DMS 273 treated with DMSO at 0.1 percent for 48 hours (cell line): ENCODE results near the gene HLTF.
"Not testable (repeated sequence)": the region's sequence is repeated elsewhere in the genome, so short reads cannot be mapped to it uniquely, and the experiment has no call there.

Experiments
- DNase-seq: peaks from one replicate; lab custom pipeline; 2025; lab: John Stamatoyannopoulos, UW

HLTF gene

DNA sequence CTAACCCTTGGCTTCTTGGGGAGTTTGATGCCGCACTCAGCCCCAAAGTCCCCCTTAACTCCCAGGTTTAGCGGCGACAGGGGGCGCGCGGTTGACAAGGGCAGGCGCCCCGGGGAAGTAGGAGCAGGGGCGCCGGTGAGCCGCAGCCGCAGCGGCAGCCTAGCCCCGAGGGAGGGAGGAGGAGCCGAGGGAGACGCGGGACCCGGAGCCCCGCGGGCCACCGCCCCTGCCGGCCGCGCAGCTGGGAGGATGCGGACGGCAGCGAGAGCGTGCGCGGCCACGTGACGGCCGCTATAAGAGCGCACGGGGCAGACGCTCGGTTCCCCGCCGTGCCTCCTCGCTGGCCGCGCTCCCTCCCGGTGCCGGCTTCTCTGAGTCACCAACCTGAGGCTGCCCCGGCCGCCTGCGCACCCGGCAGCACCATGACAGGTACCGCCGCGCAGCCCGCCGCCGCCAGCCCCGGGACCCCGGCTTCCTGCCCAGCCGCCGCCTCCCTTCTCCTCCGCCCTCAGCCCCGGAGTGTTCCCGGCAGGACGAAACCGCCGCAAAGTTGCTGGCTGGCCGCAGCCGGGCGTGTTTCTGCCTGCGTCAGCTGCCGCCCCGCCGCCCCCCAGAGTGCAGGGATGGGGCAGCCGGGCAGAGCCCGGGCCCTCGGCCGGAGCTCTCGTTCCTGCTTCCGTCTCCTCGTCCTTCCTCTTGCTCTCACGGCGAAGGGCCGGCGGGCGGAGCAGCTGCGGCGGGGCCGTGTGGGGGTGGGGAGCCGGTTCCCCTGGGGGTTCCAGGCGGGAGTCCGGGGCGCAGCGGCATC lies 94.9 kb downstream of the HLTF start, which contains the start of gene GYG1:
Gene GYG1, plus strand, starts transcription at position 322 of the 808 bp plus-strand sequence. Its CDS starts 101 bp downstream, at position 423.
- DNase-seq = peak; percentile 47

DNA sequence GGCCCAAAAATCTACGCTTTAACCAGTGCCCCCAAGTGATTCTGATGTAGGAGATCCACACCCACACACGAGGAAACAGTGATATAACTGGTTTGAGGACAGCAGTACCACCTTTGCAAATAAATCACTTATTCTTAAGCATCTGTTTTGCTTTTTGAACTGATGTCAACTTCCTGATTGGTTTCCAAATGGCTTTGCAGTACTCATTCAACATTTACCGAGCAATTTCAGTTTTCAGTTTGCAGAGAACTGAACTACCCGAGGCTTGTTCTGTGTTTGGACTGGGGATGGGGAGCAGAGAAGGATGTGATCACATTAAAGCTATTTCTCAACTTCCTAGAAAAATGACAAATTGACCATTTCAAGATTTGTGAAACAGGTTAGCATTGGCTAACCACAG lies 96.1 kb downstream of the HLTF start:
- no peak for DNase-seq

DNA sequence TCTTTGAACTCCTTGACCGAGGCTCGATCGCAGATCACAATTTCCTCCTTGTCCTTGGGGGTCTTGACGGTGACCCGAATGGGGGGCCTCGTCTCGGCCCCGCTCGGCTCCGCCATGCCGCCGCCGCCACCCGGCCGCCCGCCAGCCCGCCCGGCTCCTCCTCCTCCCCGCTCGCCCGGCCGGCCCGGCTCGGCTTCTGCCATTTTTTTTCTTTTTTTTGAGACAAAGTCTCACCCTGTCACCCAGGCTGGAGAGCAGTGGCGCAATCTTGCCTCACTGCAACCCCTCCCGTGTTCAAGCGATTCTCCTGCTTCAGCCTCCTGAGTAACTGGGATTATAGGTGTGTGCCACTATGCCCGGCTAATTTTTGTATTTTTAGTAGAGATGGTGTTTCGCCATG lies 98.8 kb downstream of the HLTF start:
- DNase-seq = not testable (repeated sequence)

- no peak for DNase-seq
These were observed 105.1 kb downstream of the HLTF start for GRCh38 chr3:148981273-148981672.
